ENCODE measurements around the gene SH2B3. TPM values are rescaled to one million over a fixed set of nuclear protein-coding genes. Genes with fewer than 3 reads are reported as not detected.

SH2B3 gene
- total and polyA plus RNA-seq, 2 donors from 2014 or later, result 7.3 to 35.0 TPM

DNA sequence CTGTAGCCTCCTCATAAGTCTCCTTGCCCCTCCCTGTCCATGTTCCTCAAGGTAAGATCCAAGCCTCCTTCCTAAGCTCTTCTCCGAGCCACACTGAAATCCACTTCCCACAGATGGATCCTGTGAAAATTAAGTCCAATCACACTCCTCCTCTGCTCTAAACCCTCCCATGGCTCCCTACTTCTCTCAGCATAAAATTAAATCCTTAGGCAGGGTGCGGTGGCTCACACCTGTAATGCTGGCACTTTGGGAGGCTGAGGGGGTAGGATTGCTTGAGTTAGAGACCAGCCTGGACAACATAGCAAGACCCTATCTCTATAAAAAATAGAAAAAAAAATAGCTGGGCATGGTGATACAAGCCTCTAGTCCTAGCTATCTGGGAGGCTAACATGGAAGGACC lies 39.1 kb upstream of the SH2B3 start:
- H3K9me3 ChIP-seq (ENCODE audit: control insufficient read depth in 2 of 3, insufficient read depth in 1 of 3, low read length in 3 of 3), result no peaks in the 10 kb centered on the region
- TF ChIP-seq, protein P1, sequence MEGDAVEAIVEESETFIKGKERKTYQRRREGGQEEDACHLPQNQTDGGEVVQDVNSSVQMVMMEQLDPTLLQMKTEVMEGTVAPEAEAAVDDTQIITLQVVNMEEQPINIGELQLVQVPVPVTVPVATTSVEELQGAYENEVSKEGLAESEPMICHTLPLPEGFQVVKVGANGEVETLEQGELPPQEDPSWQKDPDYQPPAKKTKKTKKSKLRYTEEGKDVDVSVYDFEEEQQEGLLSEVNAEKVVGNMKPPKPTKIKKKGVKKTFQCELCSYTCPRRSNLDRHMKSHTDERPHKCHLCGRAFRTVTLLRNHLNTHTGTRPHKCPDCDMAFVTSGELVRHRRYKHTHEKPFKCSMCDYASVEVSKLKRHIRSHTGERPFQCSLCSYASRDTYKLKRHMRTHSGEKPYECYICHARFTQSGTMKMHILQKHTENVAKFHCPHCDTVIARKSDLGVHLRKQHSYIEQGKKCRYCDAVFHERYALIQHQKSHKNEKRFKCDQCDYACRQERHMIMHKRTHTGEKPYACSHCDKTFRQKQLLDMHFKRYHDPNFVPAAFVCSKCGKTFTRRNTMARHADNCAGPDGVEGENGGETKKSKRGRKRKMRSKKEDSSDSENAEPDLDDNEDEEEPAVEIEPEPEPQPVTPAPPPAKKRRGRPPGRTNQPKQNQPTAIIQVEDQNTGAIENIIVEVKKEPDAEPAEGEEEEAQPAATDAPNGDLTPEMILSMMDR (IDR thresholded peaks at IDR 0.05; ENCODE audit: borderline replicate concordance, extremely low read depth, insufficient read depth), result no peak
- DNase-seq, result no peak
- intact Hi-C loops (cut with DNase I), result no loop called here
- H3K27ac ChIP-seq (ENCODE audit: low read depth in 2 of 2, low read length in 2 of 2), result no peak overlapping the region
- H3K9ac ChIP-seq (ENCODE audit: low read length in 3 of 3), result no peak overlapping the region
- no peaks in the 10 kb centered on the region for H3K27me3 ChIP-seq (ENCODE audit: control insufficient read depth, insufficient read depth, low read length)
- H3K36me3 ChIP-seq (ENCODE audit: control insufficient read depth in 2 of 3, insufficient read depth in 3 of 3, low read length in 3 of 3), result no peaks in the 10 kb centered on the region
- no peak for FAIRE-seq
- H3K4me3 ChIP-seq (ENCODE audit: low read length in 3 of 3), result no peak overlapping the region
- peaks cover 0 to 23% (median 13%) of the 10 kb centered on the region in 3 donors for H3K4me1 ChIP-seq (ENCODE audit: control insufficient read depth in 2 of 3, insufficient read depth in 2 of 3, low read depth in 1 of 3, low read length in 3 of 3)

DNA sequence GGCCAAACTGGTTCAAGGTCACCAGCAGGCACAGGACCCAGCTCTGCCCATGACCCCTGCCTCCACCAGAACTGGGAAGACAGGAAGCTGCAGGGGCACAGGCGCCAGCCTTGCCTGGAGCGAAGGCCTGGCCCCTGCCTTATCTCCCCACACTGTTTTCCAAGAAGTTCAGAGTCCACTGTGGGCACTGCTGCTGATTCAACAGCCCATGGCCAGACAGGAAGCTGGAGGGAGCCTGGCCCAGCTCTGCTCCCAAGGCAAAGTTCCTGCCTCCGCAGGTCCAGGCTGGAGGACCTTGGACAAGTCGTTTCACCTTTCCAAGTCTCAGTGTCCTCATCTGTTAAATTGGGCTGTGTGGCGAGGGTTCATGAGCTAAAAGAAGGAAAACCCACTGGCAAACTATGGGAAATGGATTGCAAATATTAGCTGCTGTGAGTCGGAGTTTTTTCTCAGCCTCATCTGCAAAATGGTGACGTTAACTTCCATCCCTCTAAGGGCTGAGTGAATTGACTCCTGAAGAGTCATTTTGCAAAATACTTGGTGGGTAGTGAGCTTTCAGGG lies 38.0 kb upstream of the SH2B3 start:
- Histone ChIP-seq H3K4me1 (ENCODE audit: control insufficient read depth in 2 of 3, insufficient read depth in 2 of 3, low read depth in 1 of 3, low read length in 3 of 3) (peaks cover 0 to 16% (median 13%) of the 10 kb centered on the region in 3 donors), H3K9ac (ENCODE audit: low read length in 3 of 3) (peak overlapping the region in 2 of 3 donors; percentile 42 to 91), H3K27me3 (ENCODE audit: control insufficient read depth, insufficient read depth, low read length) (no peaks in the 10 kb centered on the region), H3K27ac (ENCODE audit: low read depth in 2 of 2, low read length in 2 of 2) (no peak overlapping the region), H3K9me3 (ENCODE audit: control insufficient read depth in 2 of 3, insufficient read depth in 1 of 3, low read length in 3 of 3) (no peaks in the 10 kb centered on the region), H3K36me3 (ENCODE audit: control insufficient read depth in 2 of 3, insufficient read depth in 3 of 3, low read length in 3 of 3) (no peaks in the 10 kb centered on the region), H3K4me3 (ENCODE audit: low read length in 3 of 3) (peak overlapping the region; percentile 63 to 91 (median 85))
- TF ChIP-seq, protein P1 (IDR thresholded peaks at IDR 0.05; ENCODE audit: borderline replicate concordance, extremely low read depth, insufficient read depth), result no peak
- DNase-seq, result peak in 1 of 5 donors; percentile 48
- FAIRE-seq, result no peak
- intact Hi-C loops (cut with DNase I), result no loop called here

DNA sequence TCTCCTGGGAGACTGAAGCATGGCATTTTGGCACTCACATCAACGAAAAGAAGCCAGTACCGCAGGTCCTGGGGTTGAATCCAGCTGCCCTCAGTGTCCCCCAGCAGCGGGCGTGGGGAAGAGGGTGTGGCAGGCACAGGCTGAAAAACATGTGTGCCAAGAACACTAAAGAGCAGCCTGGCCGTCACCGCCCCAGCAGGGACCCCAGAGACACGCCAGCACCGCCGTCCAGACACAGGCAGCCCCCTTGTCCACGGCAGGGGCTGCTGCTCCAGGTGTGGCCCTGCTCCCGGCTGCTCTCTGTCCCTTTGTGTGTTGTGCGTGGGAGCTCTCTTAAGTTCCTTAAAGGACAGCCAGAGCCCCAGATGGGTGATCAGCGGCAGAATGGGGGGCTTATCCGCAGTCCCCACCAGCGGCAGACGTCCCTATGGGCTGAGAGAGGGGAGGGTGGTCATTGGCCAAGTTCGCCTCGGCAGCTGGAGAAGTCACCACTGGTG lies 37.4 kb upstream of the SH2B3 start:
- peak in 3 of 5 donors; percentile 33 to 81 (median 38) for DNase-seq
- TF ChIP-seq, protein P1 (IDR thresholded peaks at IDR 0.05; ENCODE audit: borderline replicate concordance, extremely low read depth, insufficient read depth), result no peak
- H3K4me3 ChIP-seq (ENCODE audit: low read length in 3 of 3), result peak overlapping the region; percentile 63 to 91 (median 85)
- no peak for FAIRE-seq
- peaks cover 0 to 16% (median 13%) of the 10 kb centered on the region in 3 donors for H3K4me1 ChIP-seq (ENCODE audit: control insufficient read depth in 2 of 3, insufficient read depth in 2 of 3, low read depth in 1 of 3, low read length in 3 of 3)
- H3K9ac ChIP-seq (ENCODE audit: low read length in 3 of 3), result peak overlapping the region; percentile 42 to 91 (median 79)
- H3K36me3 ChIP-seq (ENCODE audit: control insufficient read depth in 2 of 3, insufficient read depth in 3 of 3, low read length in 3 of 3), result no peaks in the 10 kb centered on the region
- H3K27me3 ChIP-seq (ENCODE audit: control insufficient read depth, insufficient read depth, low read length), result no peaks in the 10 kb centered on the region
- peak overlapping the region; percentile 34 to 57 for H3K27ac ChIP-seq (ENCODE audit: low read depth in 2 of 2, low read length in 2 of 2)
- intact Hi-C loops (cut with DNase I), result no loop called here
- no peaks in the 10 kb centered on the region for H3K9me3 ChIP-seq (ENCODE audit: control insufficient read depth in 2 of 3, insufficient read depth in 1 of 3, low read length in 3 of 3)
